GM19328 (cell line): Measurements from ENCODE around the gene TCAIM.
"Not testable (repeated sequence)": the region's sequence is repeated elsewhere in the genome, so short reads cannot be mapped to it uniquely, and the experiment has no call there.

Experiments
- ATAC-seq: cut with Tn5 transposase; IDR thresholded peaks from one replicate; pipeline ENCODE4 v1.9.1; 2021; ENCODE audit warnings: mild to moderate bottlenecking, moderate library complexity; ENCODE audit not compliant: unreplicated experiment

The TCAIM gene

DNA sequence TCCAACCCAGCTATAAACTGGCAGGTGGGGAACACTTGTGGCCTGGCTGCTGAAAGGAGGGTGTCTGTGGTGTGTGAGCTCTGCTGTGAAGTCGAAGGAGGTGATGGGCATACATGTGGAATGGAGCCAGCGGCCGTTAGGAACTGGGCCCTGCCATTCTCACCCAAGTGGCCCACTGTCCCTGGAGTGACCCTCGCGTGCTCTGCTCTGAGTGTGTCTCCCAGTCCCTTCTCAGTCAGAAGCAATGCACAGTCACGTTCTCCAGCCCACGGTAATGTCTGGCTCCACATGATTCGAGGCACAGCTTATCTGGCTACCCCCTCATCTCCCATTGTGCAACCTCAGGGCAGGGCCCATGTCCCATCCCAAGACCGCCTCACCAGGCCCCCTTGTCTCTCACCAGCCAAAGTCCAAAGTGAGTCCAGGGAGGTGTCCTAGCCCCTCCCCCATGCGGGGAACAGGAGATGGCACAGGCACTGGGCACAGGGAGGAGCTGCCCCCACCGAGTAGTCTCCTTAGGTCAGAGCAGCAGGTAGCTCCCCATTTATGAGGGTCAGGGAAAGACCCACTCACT is 76.0 kb downstream of the TCAIM start:
- ATAC-seq = no peak

DNA sequence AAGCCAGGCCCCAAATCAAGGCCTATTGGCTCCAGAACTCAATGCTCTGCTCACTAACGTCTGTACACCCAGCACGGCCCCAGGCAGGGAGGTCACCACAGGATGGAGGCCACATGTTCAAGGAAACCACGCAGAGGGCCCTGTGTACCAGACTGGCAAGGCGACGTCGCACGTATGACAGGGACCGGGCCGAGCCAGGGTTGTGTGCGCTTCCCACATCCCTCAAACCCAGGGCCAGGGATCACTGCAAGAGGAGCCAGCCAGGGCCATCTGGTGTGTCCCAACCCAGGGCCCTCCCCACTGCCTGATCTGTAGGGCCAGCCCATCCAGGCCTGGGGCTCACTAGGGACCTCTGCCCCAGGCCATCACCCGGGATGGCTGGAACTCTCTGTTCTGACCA is 76.9 kb downstream of the TCAIM start:
- ATAC-seq = no peak

DNA sequence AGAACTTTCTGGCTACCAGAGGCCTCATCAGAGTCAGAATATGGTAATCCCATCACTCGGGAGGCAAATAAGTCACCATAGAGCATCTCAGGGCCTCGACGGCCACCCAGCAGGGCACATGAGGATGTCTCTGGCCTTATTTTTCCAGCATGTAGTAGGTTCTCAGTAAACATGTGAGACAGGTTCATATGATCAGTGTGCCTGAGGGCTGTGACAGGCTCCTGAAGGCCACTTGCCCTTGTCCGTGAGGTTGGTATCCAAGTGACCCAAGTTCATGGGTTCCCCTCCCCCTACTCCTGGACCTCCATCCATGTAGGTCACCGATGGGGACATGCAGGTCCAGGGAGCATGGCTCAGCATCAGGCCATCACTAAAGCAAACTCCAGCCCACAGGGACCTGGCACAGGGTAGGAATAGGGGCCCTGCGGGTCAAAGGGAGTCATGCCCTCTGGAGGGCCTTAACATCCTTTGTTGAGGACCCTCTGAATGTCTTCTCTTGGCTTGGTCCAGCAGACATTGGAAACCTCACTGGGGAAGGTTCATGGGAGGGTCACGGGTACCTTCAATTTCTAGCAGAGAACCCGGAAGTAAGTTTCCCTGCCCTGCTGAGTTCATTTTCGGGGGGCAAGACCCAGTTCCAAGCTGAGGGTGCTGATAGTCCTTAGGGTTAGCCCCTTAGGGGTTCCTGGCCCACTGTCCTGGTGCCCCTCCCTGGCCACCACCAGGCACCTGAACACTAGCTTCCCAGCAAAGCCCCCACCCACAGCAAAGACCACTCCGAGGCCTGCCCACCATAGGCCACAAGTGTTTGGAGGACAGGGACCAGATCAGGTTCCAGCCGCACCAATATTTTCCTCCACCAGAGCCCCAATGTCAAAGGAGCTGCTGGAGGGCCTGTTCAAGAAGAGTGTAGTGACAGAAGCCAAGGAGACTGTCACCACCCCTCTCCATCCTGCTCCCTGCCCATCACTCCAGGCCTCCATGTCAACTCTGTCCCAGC is 77.8 kb downstream of the TCAIM start:
- ATAC-seq = no peak

DNA sequence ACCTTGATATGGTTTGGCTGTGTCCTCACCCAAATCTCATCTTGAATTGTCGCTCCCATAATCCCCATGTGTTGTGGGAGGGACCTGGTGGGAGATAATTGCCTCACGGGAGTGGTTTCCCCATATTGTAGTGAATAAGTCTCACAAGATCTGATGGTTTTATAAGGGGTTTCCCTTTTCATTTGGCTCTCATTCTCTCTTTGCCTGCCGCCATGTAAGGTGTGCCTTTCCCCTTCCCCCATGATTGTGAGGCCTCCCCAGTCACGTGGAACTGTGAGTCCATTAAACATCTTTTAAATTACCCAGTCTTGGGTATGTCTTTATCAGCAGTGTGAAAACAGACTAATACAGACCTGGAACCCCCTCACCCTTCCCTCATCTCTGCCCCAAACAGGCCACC is 79.6 kb downstream of the TCAIM start:
- not testable (repeated sequence) for ATAC-seq

DNA sequence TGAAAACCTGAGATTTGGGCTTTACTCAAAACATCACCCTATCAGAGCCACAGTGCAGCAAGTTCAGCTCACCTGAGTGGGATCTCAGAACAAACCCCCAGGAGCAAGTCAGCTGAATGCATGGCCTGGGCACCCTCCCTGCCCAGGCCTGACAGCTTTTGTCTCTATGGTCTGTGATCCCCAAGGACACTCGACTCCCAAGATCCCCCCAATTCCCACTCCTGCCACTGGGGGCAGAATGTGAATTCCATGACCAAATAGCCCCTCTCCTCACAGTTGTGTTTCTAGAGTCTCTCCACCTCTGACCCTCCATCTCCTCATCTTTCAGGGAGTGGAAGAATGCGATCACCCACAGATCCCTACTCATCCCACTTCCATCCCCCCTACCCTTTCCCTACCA is 80.0 kb downstream of the TCAIM start:
- ATAC-seq = no peak

DNA sequence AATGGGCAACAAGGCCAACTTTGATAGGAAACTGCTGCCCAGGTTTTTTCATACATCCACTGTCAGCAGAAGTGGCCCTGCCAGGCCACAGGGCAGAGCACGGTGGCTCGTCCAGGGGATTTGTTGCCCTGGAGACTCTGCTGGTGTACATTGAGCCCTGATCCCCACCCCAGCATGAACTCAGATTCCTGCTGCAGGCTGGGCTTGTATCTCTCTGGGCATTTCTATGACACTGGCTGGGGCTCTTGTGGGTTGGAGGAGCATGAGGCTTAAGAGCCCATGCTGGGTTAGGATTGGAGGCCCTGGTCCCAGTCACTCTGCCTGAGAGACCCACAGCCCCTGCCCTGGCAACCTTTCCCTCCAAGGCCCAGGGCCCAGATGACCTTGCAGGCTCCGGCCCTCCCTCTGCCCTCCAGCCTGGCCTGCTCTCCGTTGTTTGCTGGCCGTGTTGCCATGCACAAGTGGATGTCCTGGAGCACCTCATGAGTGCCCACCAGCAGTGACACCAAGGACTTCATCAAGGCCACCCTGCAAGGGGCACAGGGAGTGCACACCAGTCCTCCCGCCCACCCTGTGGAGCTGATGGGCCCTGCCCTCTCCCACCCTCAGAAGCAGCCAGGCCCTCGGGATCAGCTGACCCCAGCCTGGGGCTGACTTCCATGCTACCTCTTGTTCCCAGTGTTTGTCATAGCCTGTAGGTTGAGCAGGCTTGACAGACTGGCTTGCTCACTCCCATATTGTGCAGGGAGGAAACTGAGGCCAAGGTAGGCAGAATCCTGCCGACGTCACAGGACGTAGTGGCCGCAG is 80.8 kb downstream of the TCAIM start:
- ATAC-seq = no peak

DNA sequence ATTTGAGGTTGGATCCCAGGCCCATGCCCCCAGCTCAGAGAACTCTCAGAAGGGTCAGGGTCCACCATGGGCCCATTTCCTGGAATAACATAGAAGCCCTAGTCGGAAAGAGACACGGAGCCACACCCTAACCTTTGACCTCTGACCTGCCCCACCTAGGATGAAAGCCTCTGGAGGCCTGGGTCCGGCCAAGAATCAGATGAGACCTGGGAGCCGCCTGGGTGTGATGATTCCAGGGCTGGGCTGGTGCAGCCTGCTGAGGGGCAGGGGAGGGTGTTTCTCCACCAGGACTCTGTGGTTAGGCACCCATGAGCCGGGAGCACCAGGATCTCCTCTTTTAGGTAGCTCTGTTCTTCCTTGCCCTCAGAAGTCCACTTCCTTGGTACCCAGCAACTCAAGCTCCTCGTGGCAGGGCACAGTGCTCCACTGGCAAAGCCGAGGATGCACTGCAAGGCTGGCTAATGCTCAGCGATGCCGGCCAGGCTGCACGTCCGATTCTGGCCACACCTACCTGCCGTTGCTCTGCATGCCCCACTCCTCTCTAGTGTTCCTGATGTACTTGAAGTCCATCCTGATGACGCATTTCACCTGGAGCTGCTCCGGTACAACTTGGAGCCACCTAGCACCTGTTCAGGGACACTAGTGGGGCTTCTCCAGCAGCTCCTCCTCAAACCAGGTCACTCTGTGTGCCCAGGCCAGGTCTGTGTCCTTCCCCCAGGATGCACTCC is 81.5 kb downstream of the TCAIM start:
- no peak for ATAC-seq

DNA sequence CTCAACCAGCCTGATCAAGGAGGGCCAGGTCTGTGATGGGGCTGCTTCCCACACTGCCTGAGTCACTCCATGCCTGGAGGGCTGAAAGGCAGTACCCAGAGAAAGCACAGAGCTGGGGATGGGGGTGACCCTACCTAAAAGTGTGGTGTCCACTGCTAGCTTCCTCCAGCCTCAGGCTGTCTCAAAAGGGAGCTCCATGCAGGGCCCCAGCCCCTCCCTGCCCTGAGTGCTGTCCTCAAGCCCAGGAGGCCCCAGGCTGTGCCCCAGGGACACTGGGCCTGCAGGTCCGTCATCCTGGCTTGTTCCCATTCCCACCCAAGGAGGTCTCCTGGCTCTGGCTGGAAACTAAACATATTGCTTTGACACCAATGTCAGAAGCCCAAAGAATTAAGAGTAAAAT is 82.1 kb downstream of the TCAIM start:
- no peak for ATAC-seq

DNA sequence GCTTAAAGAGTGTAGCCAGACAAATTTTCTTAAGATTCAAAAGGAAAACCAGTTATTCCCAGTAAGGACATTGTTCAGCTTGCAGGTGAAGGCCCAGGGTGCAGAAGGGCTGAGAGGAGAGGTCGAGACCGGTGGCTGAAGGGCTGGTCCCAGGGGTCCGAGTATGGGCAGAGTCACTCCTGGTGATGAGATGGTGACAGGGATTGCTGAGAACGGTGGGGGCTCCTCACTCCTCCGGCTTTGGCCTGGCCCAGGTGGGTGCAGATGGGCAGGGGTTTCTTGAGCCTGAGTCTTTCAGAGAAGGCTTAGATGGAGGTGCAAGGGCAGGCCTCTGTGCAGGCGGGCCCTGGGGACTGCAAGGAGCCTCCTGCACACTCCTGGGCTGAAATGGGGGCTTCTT is 82.7 kb downstream of the TCAIM start:
- ATAC-seq = no peak

DNA sequence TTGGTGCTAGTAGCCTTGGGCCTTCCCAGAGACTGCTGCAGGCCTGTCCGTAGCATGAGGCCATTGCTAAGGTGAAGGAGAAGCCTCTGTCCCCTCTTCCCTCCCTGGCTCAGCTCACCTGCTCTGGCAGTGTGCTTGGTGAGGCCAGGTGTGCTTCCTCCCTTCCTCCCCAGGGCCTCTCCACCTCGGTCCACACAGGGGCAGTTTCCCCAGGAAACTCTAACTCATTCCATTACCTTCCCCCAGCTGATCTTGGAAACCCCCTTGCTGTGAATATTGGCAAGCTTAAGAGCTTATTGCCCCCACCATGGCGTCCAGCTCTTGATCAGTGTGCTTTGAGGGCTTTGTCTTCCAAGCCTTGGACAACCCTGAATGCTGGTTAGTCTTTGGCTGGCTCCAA is 86.2 kb downstream of the TCAIM start:
- no peak for ATAC-seq

DNA sequence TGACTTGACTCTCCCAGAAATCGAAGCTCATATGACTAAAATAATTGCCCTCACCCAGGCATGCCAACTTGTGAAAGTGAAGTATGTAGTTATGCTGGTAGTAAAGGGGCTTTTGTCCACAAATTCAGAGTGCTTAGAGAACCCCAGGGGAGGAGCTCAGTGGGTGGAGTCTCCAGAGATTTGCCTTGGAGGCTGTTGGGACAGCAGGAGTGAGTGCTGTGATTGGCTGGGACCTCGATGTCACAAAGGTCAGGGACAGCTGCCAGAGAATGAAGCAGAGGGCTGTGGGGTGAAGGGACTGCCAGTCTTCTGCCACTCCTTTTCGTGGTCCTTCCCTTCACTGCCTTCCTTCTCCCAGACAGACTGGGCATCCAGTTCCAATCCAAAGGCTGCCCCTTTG is 89.1 kb downstream of the TCAIM start:
- no peak for ATAC-seq

DNA sequence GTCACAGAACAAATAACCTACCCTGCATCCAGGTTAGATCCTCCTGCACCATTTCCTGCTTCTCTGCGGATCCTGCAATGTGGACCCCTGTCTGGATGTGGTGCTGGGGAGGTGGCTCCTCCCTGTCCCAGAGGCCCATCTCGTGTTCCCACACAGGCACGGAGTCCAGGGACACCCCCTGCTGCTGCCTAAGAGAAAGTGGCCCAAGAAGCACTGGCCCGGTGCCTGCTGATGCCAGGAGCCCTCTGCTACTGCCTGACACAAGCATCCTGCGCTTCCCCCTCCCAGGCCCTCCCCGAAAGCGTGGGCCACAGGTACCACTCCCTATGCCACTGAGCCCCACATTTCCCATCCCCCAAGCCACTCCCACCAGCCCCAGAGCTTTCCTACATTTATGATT is 90.3 kb downstream of the TCAIM start:
- ATAC-seq = no peak

DNA sequence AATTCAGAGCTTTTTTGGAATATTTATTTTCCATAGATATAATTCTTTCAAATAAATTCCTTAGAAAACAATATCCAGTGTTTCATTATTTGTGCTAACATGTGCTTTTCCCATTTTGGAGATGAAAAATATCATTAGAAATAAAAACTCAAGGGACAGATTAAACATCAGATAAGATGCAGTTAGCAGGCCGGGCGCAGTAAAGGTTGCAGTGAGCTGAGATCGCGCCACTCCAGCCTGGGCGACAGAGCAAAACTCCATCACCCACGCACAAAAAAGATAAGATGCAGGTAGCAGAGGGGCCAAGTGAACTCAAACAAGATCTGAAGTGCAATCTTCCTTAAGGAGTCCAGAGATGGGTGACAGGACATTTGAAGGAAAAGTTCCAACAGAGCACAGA is 90.9 kb downstream of the TCAIM start:
- no peak for ATAC-seq

DNA sequence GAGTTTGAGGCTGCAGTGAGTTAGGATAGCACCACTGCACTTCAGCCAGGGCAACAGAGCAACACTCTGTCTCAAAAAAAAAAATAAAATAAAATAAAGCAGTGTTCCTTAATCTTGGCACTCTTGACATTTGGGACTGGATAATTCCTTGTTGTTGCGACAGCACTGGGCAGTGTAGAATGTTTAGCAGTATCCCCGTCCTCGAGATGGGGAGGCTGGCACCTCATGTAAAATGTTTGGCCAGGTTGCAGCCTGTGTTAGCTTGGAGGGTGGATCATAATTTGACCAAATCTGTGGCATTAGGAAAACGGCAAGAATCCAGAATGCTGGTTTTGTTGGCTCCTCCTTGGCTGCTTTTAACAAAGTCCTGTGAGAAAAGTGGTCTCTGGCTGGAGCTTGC is 91.9 kb downstream of the TCAIM start:
- no peak for ATAC-seq

DNA sequence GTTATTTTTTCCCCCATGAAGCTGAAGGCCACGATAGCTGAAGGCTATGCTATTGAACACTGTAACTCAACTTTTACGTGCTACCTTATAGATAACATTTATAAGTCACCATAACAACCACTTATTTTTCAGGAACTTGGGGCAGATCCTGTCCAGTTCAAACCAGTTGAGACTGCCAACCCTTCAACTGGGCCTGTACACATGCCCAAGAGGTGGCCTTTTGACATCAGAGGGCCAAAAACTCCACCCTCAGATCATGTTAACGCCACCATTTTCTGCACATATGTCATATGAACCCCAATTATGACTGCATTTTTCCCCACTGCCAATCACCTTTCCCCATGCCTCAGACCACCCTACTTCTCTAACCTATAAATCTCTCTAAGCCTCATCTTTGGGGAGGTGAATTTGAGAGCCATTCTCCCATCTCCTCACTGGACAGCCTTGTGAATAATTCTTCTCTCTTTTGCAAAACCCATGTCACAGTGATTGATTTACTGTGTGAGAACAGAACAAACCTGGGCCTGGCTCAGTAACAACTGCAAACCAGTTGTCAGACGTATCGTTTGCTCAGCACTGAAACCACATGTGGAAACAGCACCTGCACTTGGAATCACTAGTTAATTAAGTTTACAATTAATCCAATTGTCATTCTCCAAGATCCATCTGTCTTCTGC is 96.4 kb downstream of the TCAIM start:
- no peak for ATAC-seq

DNA sequence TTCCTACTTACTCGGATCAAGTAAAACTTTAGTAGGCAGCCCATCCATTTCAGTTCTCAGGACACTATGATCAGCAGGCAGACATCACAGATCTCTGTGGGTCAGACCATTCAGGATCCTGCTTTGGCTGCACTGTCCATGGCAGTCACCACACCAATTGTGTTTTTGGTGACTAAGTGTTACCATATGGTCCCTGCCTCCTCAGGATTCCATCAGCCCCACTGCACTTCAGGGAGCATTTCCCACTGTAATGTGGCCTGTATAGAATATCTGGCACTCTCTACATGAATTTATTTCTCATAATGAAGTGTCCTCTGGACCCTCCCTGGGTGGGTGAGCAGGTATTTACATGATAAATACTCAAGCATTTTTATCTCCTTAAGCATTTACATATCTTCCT is 97.6 kb downstream of the TCAIM start:
- ATAC-seq = no peak

DNA sequence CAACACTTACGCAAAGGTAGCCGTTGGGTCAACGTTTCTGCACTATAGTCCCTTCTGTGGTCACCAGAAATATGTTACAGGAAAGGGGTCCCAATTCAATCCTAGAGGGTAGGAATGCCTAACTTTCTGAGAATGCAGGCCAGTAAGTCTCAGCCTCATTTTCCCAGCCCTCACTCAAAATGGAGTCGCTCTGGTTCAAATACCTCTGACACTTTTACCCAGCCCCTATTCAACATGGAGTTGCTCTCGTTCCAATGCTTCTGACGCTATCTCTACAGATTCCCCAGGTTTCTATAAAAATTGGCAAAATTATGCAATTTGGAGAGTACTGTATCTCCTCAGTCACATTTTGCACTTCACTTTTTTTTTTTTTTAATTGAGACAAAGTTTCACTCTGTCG is 99.2 kb downstream of the TCAIM start:
- no peak for ATAC-seq

DNA sequence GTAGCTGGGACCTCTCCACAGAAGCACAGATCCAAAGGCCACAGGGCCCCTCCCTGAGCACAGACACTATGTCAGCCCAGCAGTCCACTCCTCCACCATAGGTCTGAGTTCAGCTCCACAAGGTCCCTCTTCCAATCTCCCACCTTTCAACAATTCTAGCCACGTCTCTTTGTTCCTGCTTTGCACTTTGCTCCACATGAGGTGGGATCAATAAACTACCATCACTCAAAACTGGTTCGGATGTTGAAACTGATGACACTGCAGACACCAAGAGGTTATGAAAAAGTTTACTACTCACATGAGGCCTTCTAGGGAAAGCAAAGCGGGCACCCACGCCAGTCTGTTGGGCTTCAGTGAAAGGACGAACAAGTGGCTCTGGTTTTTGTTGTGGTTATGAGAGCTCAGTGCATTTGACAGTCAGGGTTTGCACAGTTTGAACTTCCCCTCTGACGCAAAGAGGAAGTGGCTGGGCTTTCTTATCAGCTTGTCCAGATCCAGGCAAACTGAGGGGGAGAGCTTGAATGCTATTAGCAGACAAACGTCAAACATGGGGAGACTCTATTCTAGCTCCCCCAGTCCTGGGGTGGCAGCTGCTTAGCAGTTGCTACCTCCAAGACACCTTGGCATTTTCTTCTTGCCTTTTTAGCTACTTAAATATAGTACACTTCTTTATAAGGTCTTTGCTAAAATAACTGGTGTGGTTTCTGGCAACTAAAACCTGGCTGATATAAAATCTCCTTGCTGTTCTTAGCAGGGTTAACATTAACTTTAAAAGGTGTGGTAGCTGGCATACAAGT is 101.1 kb downstream of the TCAIM start:
- ATAC-seq = peak; percentile 88

DNA sequence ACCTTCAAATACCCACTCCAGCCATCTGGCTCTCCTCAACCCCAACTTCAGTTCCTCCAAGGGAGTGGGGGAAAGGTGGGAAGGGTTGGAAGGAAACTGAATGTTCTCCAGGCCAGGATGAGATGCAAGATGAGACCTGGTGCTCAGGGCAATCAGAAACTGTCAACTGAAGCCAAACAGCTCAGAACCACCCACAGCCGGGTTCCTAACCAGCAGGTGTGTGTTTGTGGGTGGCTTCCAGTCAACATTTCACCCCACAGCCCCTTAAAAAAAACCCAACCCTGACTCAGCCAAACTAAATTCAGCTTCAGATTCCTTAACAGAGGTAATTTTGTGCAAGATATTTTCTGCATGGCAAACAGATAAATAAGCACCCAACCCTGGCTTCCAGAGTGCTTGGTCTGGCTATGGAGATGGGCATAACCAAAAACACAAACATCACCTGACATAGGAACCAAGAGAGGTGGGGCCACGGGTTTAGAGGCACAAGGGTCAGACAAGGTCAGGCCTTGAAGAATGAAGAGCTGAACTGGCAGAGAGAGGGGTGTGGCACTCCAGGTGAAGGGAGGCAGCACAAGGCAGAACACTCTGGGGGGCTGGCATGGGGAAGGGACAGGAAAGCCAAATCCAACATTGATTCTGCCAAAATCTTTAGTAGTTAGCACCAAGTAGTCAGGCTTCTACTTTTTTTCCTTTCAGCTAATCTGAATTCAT is 104.2 kb downstream of the TCAIM start:
- no peak for ATAC-seq
